ENCODE measurements around the gene TSPAN18. TPM values are rescaled to one million over a fixed set of nuclear protein-coding genes. Genes with fewer than 3 reads are reported as not detected.

Gene TSPAN18
- total and polyA plus RNA-seq, 2 of the 8 experiments (the other 6 are each of a cell fraction or from before 2014, with no cell fraction given): 5.2 to 10.2 TPM

DNA sequence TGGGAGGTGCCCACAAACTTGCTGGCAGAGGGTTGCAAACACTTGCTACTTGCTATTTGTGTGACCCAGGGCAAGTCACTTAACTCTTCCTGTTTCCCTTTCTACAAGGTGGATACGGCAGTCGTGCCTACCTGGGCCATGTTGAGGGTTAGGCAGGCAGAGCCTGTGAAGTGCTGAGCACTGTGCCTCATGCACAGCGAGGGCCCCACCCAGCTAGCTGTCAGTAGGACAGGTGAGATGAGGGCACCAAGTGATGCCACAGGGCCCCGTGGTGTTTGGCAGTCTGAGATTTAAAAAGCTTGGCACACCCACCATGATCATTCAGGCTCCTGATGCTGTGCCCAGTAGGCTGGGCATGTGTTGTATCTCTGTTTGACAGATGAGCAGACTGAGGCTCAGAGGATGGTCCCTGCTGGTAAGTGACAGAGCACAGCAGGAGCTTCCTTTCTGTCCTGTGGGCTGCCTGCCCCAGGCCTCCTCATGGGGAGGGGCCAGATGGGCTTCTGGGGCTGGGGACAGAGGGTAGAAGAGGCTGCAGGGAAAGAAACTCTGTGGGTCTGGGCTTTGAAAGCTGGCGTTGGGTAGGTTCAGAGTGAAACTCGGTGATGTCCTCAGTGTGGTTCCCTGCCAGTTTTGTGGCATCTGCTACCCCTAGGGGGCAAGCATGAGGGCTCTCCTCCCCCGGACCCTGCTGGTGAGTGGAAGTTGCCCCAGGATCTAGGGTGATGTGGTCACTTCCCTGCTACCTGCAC is 59.3 kb downstream of the TSPAN18 start:
- ChIA-PET POLR2A (ENCODE audit: partially characterized antibody) (interaction anchor here (1.4 kb wide), 1 partner anchor 12 kb away, joined by 5 read pairs; no protein-coding TSS in a partner anchor), CTCF (ENCODE audit: partially characterized antibody) (interaction anchor here (0.7 to 8.0 kb wide), 24 partner anchors 8 to 212 kb away, joined by 3 to 86 read pairs (median 5); no protein-coding TSS in a partner anchor)
- Histone ChIP-seq H3K36me3 (ENCODE audit: control insufficient read depth in 2 of 4, insufficient read depth in 4 of 4, low read length in 3 of 4) (no peaks in the 10 kb centered on the region; a peak in 1 of 8 replicates), H3K79me2 (ENCODE audit: control insufficient read depth in 1 of 2, insufficient read depth in 2 of 2, low read length in 2 of 2) (no peaks in the 10 kb centered on the region), H3K27me3 (replicated peaks in 1 of 4; ENCODE audit: control insufficient read depth in 3 of 4, extremely low read depth in 1 of 4, insufficient read depth in 3 of 4, low read length in 3 of 4) (peaks cover 0 to 4% (median 0%) of the 10 kb centered on the region in 4 experiments; a peak in 1 of 7 replicates), H3K27ac (ENCODE audit: low read depth, low read length) (no peak overlapping the region), H3K4me1 (replicated peaks in 1 of 4; ENCODE audit: control insufficient read depth in 3 of 4, insufficient read depth in 4 of 4, low read length in 3 of 4) (peaks cover 8 to 19% (median 19%) of the 10 kb centered on the region in 4 experiments), H3K23ac (ENCODE audit: insufficient read length) (no peak overlapping the region), H3K18ac (ENCODE audit: extremely low read depth, low read length) (peak overlapping the region; percentile 11; the same call in 1 of the 2 replicates), H4K91ac (replicated peaks; ENCODE audit: insufficient read length, low read length) (no peak overlapping the region), H3K4me2 (ENCODE audit: insufficient read depth in 1 of 2, low read depth in 2 of 2, low read length in 2 of 2) (peak overlapping the region; percentile 30 to 43), H3K23me2 (ENCODE audit: low read depth, low read length) (no peaks in the 10 kb centered on the region), H3K9me3 (ENCODE audit: insufficient read depth in 2 of 2, low read depth in 1 of 2, low read length in 1 of 2) (no peaks in the 10 kb centered on the region), H4K5ac (ENCODE audit: insufficient read length, low read depth, low read length) (no peak overlapping the region), H3K4ac (replicated peaks; ENCODE audit: insufficient read length, low read depth, low read length) (no peak overlapping the region), H2BK15ac (ENCODE audit: low read length) (peak overlapping the region; percentile 13; the same call in 1 of the 2 replicates), H2BK5ac (ENCODE audit: low read depth, low read length) (no peak overlapping the region), H2AFZ (ENCODE audit: low read length) (no peak overlapping the region), H2BK12ac (ENCODE audit: low read depth, low read length) (0 out of 2 replicates have a peak overlapping the region, but pooled peaks have one; percentile 4), H2BK120ac (replicated peaks; ENCODE audit: low read depth, low read length) (peak overlapping the region; percentile 5), H2BK20ac (ENCODE audit: low read length) (0 out of 2 replicates have a peak overlapping the region, but pooled peaks have one; percentile 52), H3K4me3 (ENCODE audit: extremely low read depth in 1 of 4, insufficient read depth in 2 of 4, low read depth in 3 of 4, low read length in 4 of 4) (peak overlapping the region in 1 of 4 experiments; percentile 9; a peak in 1 of 8 replicates), H2AK5ac (ENCODE audit: low read depth, low read length) (peak overlapping the region; percentile 11; the same call in 1 of the 2 replicates), H4K20me1 (replicated peaks in 1 of 2; ENCODE audit: control insufficient read depth in 1 of 2, insufficient read depth in 2 of 2, low read length in 2 of 2) (peaks cover 0 to 6% of the 10 kb centered on the region in 2 experiments), H3K14ac (ENCODE audit: insufficient read length) (no peak overlapping the region), H3K79me1 (ENCODE audit: low read depth, low read length) (peaks cover 6% of the 10 kb centered on the region), H3K9ac (replicated peaks in 1 of 4; ENCODE audit: extremely low read depth in 1 of 4, low read depth in 3 of 4, low read length in 3 of 4) (no peak overlapping the region), H4K8ac (ENCODE audit: extremely low read depth, insufficient read depth, low read length) (no peak overlapping the region), H3K56ac (replicated peaks; ENCODE audit: insufficient read length, low read depth, low read length) (no peak overlapping the region)
- peak; percentile 28 for FAIRE-seq
- WGBS, 2 experiments (ENCODE audit: extremely low coverage in 1 of 2, insufficient coverage in 1 of 2, insufficient read length in 1 of 2, insufficient replicate concordance in 2 of 2, low coverage in 1 of 2, low lambda C conversion rate in 2 of 2, missing lambda C conversion rate in 1 of 2): 39% methylated on average over 7 of the region's 7 CpGs; no CpG with 5 or more reads in 1 of the 2 experiments
- no peak for DNase-seq (ENCODE audit: low read depth in 1 of 2, low spot score in 2 of 2)
- TF ChIP-seq, protein P1, sequence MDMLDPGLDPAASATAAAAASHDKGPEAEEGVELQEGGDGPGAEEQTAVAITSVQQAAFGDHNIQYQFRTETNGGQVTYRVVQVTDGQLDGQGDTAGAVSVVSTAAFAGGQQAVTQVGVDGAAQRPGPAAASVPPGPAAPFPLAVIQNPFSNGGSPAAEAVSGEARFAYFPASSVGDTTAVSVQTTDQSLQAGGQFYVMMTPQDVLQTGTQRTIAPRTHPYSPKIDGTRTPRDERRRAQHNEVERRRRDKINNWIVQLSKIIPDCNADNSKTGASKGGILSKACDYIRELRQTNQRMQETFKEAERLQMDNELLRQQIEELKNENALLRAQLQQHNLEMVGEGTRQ (IDR thresholded peaks at IDR 0.05; ENCODE audit: low read length): no peak
- TF ChIP-seq CEBPB (IDR thresholded peaks at IDR 0.05; ENCODE audit: low read depth, low read length) (no peak), YY1 (IDR thresholded peaks at IDR 0.05; ENCODE audit: low read depth, low read length) (no peak), HDAC6 (IDR thresholded peaks at IDR 0.05; ENCODE audit: low read depth, low read length) (no peak), SP1 (IDR thresholded peaks at IDR 0.05; ENCODE audit: low read depth, low read length) (no peak), POLR2A (IDR thresholded peaks at IDR 0.05; ENCODE audit: control extremely low read depth in 1 of 2, low read depth in 2 of 2, low read length in 2 of 2) (no peak), SAP30 (IDR thresholded peaks at IDR 0.05; ENCODE audit: insufficient read depth, insufficient replicate concordance, low read length) (peak; percentile 39)
- TF ChIP-seq, protein P2, sequence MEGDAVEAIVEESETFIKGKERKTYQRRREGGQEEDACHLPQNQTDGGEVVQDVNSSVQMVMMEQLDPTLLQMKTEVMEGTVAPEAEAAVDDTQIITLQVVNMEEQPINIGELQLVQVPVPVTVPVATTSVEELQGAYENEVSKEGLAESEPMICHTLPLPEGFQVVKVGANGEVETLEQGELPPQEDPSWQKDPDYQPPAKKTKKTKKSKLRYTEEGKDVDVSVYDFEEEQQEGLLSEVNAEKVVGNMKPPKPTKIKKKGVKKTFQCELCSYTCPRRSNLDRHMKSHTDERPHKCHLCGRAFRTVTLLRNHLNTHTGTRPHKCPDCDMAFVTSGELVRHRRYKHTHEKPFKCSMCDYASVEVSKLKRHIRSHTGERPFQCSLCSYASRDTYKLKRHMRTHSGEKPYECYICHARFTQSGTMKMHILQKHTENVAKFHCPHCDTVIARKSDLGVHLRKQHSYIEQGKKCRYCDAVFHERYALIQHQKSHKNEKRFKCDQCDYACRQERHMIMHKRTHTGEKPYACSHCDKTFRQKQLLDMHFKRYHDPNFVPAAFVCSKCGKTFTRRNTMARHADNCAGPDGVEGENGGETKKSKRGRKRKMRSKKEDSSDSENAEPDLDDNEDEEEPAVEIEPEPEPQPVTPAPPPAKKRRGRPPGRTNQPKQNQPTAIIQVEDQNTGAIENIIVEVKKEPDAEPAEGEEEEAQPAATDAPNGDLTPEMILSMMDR (IDR thresholded peaks at IDR 0.05; ENCODE audit: control extremely low read depth in 1 of 3, insufficient read depth in 1 of 3, low read depth in 1 of 3, low read length in 3 of 3): peak; percentile 51 to 62 (median 58)
